DMS79 (cell line): ENCODE results near the gene MARCKS.
A peak's percentile ranks its signal among the peaks of the same experiment; 100 is the strongest.
"Not testable (repeated sequence)": the region's sequence is repeated elsewhere in the genome, so short reads cannot be mapped to it uniquely, and the experiment has no call there.

Experiments used
- DNase-seq: peaks from one replicate; lab custom pipeline; 2025; lab: John Stamatoyannopoulos, UW

The MARCKS gene

DNA sequence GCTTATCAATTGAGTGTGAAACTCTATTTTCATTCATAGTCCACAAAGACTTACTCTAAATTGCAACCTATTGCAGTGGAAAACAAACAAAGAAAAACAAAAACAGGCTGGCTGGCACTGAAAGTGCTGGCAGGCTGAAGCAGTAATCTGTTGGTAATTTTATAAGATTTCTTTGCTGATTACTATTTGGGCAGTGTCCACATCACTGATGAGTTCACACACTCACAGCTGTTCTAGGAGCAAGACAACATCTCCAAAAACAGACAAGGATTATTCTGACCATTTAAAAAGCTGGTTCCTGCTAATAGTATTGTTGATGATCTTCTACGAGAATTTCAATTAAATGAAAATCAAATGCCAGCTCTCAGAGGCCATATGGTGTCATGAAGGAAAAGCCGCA, 26.9 kb downstream of the MARCKS start:
- no peak for DNase-seq

DNA sequence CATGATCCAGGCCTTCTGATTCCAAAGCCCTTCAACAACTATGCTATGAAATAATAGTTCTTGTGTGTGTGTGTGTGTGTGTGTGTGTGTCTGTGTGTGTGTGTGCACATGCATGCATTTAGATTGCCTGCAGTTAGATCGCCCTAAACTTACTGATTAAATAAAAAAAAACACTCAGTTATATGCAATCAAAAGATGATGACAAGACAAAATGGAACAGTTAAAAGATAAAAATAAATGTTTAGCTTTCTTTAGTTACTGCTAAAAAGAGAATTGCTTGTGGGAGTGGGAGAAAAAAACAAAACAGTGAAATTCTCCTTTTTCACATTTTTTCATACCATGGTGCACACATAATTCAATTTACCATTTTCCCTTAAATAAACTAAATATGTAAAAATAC, 29.4 kb downstream of the MARCKS start:
- DNase-seq = no peak

DNA sequence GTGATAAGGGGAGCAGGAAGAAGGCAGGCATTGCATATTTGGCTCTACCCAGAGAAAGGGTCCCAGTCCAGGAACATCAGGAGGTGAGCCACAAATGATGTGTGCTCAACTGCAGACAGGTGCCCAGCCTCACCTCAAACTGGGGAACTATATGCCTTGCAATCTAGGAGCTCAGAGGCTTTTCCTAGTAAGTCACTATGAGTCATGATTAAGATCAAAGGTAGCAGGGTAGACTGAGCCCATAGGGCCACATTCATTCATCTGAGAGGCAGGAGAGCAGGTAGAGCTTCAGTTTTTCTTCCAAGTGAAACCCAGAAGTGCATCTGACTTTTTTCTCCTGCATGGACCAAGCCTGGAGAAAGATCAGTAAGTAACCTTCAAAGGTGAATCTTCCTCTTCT, 31.3 kb downstream of the MARCKS start:
- DNase-seq = no peak

DNA sequence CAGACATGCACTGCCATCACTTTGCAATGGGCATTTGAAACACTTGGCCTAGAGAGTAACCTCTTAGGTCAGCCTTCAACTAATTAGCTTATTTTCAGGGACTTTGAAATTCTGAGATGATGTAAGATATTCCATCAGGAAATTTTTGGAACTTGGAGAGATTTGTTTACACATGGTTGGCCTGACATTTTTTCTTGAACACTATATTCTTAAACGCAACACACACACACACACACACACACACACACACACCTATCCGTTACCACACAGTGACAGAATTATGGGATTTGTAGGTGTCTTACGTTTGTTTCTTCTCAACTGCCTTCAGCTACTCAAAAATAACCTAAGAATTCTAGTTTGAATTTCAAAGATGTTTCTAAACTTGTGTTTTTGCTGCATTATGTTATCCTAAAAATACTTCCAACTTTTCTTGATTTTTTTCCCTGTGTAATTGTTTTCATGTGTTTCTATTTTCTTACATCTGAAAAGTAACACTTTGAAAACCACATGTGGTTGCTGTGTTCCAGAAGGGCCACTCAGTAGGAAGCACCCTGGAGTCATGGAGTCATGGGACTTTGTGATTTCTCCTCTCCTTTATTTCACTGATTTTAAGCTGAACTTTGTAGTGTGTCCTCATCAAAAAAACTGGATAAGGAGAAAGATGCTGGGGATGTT, 31.9 kb downstream of the MARCKS start:
- DNase-seq = no peak

DNA sequence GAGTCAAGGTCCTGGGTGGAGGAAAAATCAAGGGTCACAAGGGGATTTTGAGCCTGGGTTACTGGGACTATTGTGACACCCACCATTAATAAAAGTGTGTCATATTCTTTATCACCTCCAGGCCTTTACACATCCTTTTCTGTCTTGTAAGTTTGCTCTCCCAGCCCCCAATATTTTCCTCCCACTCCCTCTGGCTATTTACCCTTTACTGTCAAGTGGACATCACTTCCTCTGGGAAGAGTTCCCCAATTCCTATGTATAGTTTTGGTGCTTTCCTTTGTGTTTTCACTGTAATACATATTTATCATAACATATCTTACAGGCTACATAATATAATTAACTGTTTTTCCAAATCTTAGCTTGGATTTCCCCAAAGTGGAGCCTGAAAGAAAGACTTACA, 36.3 kb downstream of the MARCKS start:
- DNase-seq = no peak

DNA sequence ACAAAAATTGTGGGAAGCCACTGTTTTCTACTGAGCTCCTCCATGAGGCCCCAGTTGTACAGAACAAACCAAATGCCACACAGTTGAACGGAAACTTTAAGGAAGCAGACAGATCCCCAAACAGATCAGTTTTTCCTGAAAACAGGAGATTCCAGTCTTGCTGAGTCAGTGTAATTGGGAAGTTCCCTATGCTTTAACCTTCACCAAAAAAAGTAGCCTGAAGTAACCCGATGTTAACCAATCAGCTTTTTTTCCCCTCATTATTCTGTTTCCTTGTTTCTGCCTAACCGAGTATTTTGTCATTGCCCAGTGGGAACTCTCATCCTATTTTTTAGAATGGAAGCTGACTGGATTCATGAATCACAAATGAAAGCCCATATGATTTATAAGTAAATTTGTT, 36.7 kb downstream of the MARCKS start:
- DNase-seq = no peak

DNA sequence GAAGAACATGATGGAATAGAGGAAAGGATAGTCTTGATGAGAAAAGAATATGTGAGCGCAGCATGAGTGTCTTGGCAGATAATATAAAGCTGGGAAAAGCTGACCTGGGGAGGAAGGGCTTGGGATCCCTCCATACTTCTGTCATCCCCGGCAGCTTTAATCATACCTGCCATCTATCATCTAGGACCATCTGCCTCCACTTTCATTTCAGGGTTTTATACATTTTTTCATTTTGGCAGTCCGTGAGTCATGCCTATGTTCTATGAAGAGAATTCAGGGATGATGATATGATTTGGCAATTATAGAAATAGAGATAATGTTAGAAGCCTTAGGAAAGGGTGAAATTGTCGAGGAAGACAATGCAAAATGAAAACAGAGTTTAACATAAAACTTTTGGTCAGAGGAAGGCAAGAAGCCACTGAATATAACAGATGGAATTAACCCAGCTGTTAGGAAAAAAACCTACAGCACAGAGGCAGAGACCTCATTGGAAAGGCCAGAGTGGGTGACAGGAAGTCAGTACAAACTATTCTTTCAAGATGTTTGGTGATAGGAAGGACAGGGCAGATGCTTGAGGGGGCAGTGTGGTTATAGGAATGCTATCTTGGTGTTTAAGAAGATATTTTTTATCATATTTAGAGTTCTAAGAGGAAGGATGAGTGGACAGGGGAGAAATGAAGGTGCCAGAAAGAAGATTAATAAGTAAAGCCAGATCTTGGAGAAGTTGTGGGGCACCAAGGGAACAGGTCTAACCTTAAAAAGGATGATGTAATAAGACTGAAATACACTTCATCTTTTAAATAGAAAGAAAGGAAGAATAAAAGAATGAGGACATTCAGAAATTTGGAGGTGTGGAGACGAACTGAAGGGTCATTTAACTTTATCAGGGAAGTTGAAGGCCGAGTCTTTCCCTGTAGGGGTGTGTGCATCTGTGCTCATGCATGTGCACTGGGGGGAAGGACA, 37.8 kb downstream of the MARCKS start:
- DNase-seq = no peak

DNA sequence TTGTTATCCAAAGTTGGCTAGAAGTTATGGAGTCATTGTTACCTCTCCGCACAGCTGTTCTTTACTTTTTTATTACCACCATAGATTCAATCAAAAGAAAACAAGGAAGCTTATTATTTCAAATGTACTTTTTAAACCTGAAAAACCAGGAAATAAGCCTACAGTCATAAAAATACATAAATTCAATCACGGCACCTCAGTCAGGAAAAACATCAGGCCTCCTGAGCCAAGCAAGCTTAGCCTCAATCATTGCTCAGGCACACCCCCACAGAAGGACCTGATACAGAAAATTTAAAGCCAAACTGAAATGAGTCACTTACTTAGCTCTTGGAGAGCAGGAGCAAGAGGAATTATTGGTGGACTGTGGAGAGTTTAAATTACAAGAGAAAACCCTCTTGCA, 44.3 kb downstream of the MARCKS start:
- DNase-seq = no peak

DNA sequence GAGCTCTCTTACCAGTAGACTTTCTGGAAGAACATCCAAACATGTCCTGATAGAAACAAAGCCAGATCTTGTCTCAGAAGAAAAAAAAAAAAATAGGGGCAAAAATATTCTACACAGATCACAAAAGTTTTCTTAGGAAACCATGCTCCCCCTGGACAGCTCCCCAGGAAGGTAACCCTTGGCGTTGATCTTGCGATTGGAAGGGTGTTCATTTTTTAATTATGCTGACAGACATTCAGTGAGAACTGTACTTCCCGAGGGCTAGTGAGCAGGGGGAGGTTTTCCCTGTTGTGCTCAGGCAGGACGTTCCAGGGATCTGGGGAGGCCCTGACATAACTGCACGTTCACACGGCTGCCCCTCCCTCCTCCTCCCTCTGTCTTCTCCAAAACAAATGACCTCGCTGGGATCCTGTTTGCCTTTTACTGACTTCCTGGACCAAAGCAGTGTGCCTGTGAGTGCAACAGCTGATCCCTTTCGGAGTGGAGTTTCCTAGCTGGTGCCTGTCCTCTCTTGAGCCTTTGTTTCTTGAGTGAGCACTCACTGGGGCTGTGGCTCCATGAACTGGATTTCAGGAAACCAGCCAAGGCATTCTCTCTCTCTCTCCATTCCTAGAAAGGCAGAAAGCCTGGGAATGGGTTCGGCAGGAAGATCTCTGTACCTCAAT, 46.7 kb downstream of the MARCKS start:
- no peak for DNase-seq

DNA sequence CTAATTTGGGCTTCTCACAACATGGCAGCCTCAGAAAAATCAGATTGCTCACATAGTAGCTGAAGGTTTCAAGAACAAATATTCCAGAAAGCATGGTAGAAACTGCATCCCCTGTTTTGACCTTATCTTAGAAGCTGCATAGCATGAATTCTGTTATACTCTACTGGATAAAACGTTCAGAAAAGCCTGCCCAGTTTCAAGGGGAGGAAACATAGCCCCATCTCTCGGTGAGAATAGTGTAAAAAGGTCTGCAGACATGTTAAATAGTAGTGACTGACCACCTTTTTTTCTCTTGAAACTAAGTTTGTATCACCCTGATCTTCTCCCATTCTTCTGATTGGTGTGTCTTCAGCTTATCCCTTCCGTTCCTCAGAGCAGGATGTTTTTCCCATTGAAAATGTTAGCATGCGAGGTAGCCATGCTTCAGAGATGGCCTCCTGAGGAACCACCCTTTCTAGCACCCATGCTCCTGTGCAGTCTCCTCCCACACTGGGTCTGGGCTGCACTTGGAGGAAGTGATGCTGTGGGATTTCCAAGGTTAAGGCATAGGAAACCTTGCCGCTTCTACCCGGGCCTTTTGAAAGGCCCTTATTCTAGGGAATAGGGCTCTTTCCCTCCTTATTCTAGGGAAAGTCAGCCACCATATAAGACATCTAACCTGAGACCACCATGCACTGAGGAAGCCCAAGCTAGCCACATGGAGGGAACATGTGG, 50.1 kb downstream of the MARCKS start:
- no peak for DNase-seq

DNA sequence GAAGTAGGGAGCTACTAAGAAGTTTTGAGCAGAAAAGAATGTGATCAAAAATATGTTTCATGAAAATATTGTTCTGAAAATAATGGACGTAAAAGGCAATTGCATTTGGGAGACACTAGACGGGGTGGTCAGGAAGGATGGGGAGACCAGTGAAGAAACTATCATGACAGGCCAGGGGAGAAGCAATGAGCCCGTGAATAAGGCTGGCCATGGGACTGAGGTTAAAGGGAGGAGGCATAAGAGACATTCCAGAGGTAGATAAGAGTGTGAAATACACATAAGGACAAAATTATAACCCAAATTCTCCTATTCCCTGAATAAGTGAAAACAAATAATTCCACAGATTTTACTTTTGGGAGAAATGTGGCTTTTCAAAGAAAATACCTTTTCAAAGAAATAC, 51.7 kb downstream of the MARCKS start:
- DNase-seq = no peak

DNA sequence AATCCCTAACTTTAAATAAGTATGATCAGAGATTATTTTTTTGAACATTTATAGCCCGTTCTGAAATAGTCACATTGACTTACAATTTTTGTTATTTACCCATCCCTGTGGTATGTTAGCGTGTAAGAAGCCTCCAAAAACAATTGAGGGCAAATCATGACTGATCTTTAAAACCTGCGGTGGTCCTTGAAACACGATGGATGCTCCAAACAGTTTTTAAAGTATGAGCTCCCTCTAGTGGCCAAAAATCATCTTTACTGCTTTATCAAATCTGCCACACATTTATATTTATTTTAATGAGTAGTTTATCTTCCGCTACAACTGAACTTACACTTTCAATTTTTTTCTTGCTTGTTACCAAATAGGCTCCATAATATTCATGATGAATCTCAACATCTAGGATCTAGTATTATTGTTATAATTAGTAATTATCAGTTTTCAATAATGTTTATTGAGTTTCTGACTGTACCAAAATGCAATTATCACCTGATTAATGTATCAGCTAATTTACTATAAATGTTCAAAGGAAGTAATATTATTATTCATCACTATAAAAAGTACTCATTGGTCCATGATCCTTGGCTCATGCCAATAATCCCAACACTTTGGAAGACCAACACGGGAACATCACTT, 52.2 kb downstream of the MARCKS start:
- peak; percentile 11 for DNase-seq

DNA sequence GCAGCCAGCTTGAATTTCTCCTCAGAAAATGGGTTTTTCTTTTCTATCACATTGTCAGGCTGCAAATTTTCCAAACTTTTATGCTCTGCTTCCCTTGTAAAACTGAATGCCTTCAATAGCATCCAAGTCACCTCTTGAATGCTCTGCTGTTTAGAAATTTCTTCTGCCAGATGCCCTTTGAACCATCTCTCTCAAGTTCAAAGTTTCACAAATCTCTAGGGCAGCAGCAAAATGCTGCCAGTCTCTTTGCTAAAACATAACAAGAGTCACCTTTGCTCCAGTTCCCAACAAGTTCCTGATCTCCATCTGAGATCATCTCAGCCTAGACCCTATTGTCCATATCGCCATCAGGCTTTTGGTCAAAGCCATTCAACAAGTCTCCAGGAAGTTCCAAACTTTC, 53.1 kb downstream of the MARCKS start:
- not testable (repeated sequence) for DNase-seq
